GM19372 (cell line): ENCODE measurements around the gene FETUB.

Source experiments
- ATAC-seq: cut with Tn5 transposase; IDR thresholded peaks from one replicate; pipeline ENCODE4 v1.9.1; 2021; ENCODE audit warnings: mild to moderate bottlenecking, low read depth, moderate library complexity; ENCODE audit not compliant: unreplicated experiment

Gene FETUB

GRCh38 chr3:186612721-186613636 is 27.2 kb upstream of the FETUB start, which contains the start of gene AHSG:
AHSG (plus strand) TSS chr3:186613060; CDS start chr3:186613142, 82 bp downstream.
- no peak for ATAC-seq

GRCh38 chr3:186613637-186614265 is 26.4 kb upstream of the FETUB start:
- ATAC-seq, result no peak

GRCh38 chr3:186614266-186614596 is 26.0 kb upstream of the FETUB start:
- no peak for ATAC-seq

GRCh38 chr3:186614597-186615483 is 25.4 kb upstream of the FETUB start:
- ATAC-seq, result no peak

- ATAC-seq, result no peak
Observed at GRCh38 chr3:186616299-186616617, 23.9 kb upstream of the FETUB start.

GRCh38 chr3:186617036-186617946 is 22.9 kb upstream of the FETUB start:
- peak; percentile 92 for ATAC-seq

- ATAC-seq, result no peak
Observed at GRCh38 chr3:186618318-186618938, 21.8 kb upstream of the FETUB start.

- no peak for ATAC-seq
Observed at GRCh38 chr3:186619787-186620212, 20.4 kb upstream of the FETUB start.

- no peak for ATAC-seq
Observed at GRCh38 chr3:186620213-186621092, 19.7 kb upstream of the FETUB start.

- ATAC-seq, result no peak
Observed at GRCh38 chr3:186621894-186622650, 18.1 kb upstream of the FETUB start.

- no peak for ATAC-seq
Observed at GRCh38 chr3:186622651-186623310, 17.4 kb upstream of the FETUB start.

GRCh38 chr3:186624598-186624997 is 15.6 kb upstream of the FETUB start:
- ATAC-seq, result no peak

- no peak for ATAC-seq
Observed at GRCh38 chr3:186625600-186626042, 14.6 kb upstream of the FETUB start.

- ATAC-seq, result no peak
Observed at GRCh38 chr3:186626254-186626847, 13.8 kb upstream of the FETUB start.

GRCh38 chr3:186627852-186628414 is 12.3 kb upstream of the FETUB start:
- no peak for ATAC-seq

GRCh38 chr3:186628756-186629155 is 11.4 kb upstream of the FETUB start:
- ATAC-seq, result no peak
